ENCODE results near the gene CDC42EP3.

Gene CDC42EP3

GRCh38 chr2:37711831-37712230 is 40.4 kb upstream of the CDC42EP3 start:
- Histone ChIP-seq H3K9me3 (peaks cover 0 to 10% (median 0%) of the 10 kb centered on the region in 3 donors), H3K36me3 (no peaks in the 10 kb centered on the region), H3K4me1 (peaks cover 0 to 5% (median 0%) of the 10 kb centered on the region in 4 donors), H3K27ac (no peak overlapping the region), H3K4me3 (no peak overlapping the region), H3K27me3 (no peaks in the 10 kb centered on the region)
- intact Hi-C loops (cut with DNase I; ENCODE audit: low total_unique reads) = no loop called here
- no peak for TF ChIP-seq CTCF (IDR thresholded peaks at IDR 0.05)
- DNase-seq = no peak

- no peak for TF ChIP-seq CTCF (IDR thresholded peaks at IDR 0.05)
- H3K36me3 ChIP-seq = no peaks in the 10 kb centered on the region
- H3K27me3 ChIP-seq = no peaks in the 10 kb centered on the region
- DNase-seq = no peak
- no peak overlapping the region for H3K4me3 ChIP-seq
- H3K27ac ChIP-seq = no peak overlapping the region
- H3K4me1 ChIP-seq = peaks cover 0 to 5% (median 0%) of the 10 kb centered on the region in 4 donors
- peaks cover 0 to 10% (median 0%) of the 10 kb centered on the region in 3 donors for H3K9me3 ChIP-seq
- intact Hi-C loops (cut with DNase I; ENCODE audit: low total_unique reads) = no loop called here
Observed at GRCh38 chr2:37711308-37711731, 39.9 kb upstream of the CDC42EP3 start.

GRCh38 chr2:37709111-37709510 is 37.7 kb upstream of the CDC42EP3 start:
- intact Hi-C loops (cut with DNase I; ENCODE audit: low total_unique reads) = no loop called here

GRCh38 chr2:37708146-37708545 is 36.7 kb upstream of the CDC42EP3 start:
- no peak for TF ChIP-seq CTCF (IDR thresholded peaks at IDR 0.05)
- Histone ChIP-seq H3K9me3 (no peaks in the 10 kb centered on the region), H3K27ac (no peak overlapping the region), H3K4me3 (no peak overlapping the region), H3K4me1 (peaks cover 0 to 5% (median 0%) of the 10 kb centered on the region in 4 donors), H3K27me3 (no peaks in the 10 kb centered on the region), H3K36me3 (no peaks in the 10 kb centered on the region)
- no peak for DNase-seq
- intact Hi-C loops (cut with DNase I; ENCODE audit: low total_unique reads) = no loop called here

More at GRCh38 chr2:37709111-37709510, 37.7 kb upstream of the CDC42EP3 start:
- no peak for TF ChIP-seq CTCF (IDR thresholded peaks at IDR 0.05)
- DNase-seq = no peak
- H3K4me1 ChIP-seq = peaks cover 0 to 5% (median 0%) of the 10 kb centered on the region in 4 donors
- H3K4me3 ChIP-seq = no peak overlapping the region
- H3K27me3 ChIP-seq = no peaks in the 10 kb centered on the region
- no peaks in the 10 kb centered on the region for H3K36me3 ChIP-seq
- H3K27ac ChIP-seq = no peak overlapping the region
- H3K9me3 ChIP-seq = no peaks in the 10 kb centered on the region

- no peak for TF ChIP-seq CTCF (IDR thresholded peaks at IDR 0.05)
- Histone ChIP-seq H3K9me3 (no peaks in the 10 kb centered on the region), H3K4me3 (no peak overlapping the region), H3K4me1 (peaks cover 0 to 5% (median 0%) of the 10 kb centered on the region in 4 donors), H3K36me3 (no peaks in the 10 kb centered on the region), H3K27me3 (no peaks in the 10 kb centered on the region), H3K27ac (no peak overlapping the region)
- no peak for DNase-seq
- intact Hi-C loops (cut with DNase I; ENCODE audit: low total_unique reads) = no loop called here
Observed at GRCh38 chr2:37707393-37707792, 36.0 kb upstream of the CDC42EP3 start.

All from tibial artery (tissue), 4 donors.